Measurements from ENCODE around the gene TEX30.

TEX30 gene

DNA sequence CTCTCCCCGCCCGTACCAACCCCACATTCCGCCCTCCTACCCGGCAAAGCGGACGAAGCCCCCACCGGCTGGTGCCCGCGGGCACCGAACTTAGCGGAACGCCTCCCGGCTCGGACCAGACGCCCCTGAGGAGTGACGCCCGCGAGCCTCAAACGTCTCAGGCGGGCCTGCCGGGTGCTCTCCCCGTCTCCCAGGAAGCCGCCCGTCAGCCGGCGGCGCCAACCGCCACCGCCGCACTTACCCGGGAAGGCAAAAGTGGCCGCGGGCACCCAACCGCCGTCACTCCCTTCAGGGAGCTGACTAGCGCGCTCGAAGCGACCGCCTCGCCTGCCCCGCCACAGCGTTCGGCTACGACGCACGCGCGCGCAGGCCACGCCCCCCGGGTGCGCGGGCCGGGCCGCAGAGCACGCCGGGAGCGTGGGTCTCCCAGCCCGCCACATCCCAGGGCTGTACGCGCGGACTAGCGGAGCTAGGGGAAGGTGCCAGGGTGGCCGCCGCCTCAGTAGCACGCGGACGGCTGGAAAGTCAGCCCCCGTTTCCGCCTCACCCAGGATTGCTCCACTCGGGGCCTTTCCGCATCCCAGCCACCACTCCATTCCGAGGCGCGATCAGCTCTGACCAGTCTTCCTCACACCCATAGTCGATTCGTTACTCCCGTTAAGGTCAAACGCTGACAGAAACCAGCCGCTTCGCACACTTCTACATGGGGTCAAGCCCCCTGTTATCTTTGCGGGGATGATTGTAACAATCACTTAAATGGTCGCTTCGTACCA lies at the start of gene TEX30:
Gene TEX30 (minus strand): TSS at position 346 of the 773 bp plus-strand sequence. CDS start 3,760 bp downstream, outside the sequence.
- TF ChIP-seq CSDC2 (CRISPR knock-in tag; IDR thresholded peaks at IDR 0.05) (peak; percentile 44; the same call in 1 of the 2 replicates), SNAI2 (CRISPR knock-in tag; IDR thresholded peaks at IDR 0.05) (no peak), TCF4 (CRISPR knock-in tag; IDR thresholded peaks at IDR 0.05; ENCODE audit: borderline replicate concordance) (no peak), ZNF8 (CRISPR knock-in tag; IDR thresholded peaks at IDR 0.05) (no peak), ESRRG (CRISPR knock-in tag; IDR thresholded peaks at IDR 0.05) (no peak), ZNF70 (CRISPR knock-in tag; IDR thresholded peaks at IDR 0.05) (no peak), ZFP3 (CRISPR knock-in tag; IDR thresholded peaks at IDR 0.05) (peak; percentile 60; the same call in 1 of the 2 replicates), ZNF565 (CRISPR knock-in tag; conservative IDR thresholded peaks at IDR 0.05; ENCODE audit: low read depth) (no peak), ZC3H10 (CRISPR knock-in tag; IDR thresholded peaks at IDR 0.05) (no peak), OSR1 (CRISPR knock-in tag; IDR thresholded peaks at IDR 0.05) (no peak)
- TF ChIP-seq, protein P1, sequence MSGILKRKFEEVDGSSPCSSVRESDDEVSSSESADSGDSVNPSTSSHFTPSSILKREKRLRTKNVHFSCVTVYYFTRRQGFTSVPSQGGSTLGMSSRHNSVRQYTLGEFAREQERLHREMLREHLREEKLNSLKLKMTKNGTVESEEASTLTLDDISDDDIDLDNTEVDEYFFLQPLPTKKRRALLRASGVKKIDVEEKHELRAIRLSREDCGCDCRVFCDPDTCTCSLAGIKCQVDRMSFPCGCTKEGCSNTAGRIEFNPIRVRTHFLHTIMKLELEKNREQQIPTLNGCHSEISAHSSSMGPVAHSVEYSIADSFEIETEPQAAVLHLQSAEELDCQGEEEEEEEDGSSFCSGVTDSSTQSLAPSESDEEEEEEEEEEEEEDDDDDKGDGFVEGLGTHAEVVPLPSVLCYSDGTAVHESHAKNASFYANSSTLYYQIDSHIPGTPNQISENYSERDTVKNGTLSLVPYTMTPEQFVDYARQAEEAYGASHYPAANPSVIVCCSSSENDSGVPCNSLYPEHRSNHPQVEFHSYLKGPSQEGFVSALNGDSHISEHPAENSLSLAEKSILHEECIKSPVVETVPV (CRISPR knock-in tag; IDR thresholded peaks at IDR 0.05), result no peak
- TF ChIP-seq, protein P2, sequence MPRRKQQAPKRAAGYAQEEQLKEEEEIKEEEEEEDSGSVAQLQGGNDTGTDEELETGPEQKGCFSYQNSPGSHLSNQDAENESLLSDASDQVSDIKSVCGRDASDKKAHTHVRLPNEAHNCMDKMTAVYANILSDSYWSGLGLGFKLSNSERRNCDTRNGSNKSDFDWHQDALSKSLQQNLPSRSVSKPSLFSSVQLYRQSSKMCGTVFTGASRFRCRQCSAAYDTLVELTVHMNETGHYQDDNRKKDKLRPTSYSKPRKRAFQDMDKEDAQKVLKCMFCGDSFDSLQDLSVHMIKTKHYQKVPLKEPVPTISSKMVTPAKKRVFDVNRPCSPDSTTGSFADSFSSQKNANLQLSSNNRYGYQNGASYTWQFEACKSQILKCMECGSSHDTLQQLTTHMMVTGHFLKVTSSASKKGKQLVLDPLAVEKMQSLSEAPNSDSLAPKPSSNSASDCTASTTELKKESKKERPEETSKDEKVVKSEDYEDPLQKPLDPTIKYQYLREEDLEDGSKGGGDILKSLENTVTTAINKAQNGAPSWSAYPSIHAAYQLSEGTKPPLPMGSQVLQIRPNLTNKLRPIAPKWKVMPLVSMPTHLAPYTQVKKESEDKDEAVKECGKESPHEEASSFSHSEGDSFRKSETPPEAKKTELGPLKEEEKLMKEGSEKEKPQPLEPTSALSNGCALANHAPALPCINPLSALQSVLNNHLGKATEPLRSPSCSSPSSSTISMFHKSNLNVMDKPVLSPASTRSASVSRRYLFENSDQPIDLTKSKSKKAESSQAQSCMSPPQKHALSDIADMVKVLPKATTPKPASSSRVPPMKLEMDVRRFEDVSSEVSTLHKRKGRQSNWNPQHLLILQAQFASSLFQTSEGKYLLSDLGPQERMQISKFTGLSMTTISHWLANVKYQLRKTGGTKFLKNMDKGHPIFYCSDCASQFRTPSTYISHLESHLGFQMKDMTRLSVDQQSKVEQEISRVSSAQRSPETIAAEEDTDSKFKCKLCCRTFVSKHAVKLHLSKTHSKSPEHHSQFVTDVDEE (CRISPR knock-in tag; IDR thresholded peaks at IDR 0.05), result no peak
- ATAC-seq, result peak; percentile 98

DNA sequence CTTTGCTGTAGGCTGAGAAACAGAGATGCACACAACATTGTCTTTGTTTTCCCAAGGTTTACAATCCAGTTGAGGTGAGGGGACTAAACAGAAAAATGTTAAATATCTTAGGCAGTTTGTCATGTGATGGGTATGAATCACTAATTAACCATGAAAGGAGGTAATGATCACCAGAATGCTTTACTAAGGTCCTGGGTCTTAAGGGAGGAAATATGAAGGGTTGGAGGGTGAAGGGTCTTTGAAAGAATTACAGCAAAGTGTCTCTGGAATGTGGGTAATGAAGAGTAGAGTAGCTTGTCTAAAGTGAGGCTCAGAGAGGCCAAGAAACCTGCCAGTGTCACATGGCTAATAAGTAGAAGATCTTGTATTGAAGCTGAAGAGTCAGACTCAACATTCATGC lies 44.3 kb upstream of the TEX30 start:
- ATAC-seq, result no peak
- TF ChIP-seq, protein P2 (CRISPR knock-in tag; IDR thresholded peaks at IDR 0.05), result no peak
- peak; percentile 20; the same call in 1 of the 2 replicates for TF ChIP-seq ISL1 (CRISPR knock-in tag; IDR thresholded peaks at IDR 0.05)
- TF ChIP-seq ZNF70 (CRISPR knock-in tag; IDR thresholded peaks at IDR 0.05), result no peak
- TF ChIP-seq ARNTL (CRISPR knock-in tag; IDR thresholded peaks at IDR 0.05; ENCODE audit: borderline replicate concordance, low read depth), result no peak
- TF ChIP-seq BACH2 (CRISPR knock-in tag; IDR thresholded peaks at IDR 0.05; ENCODE audit: borderline replicate concordance), result no peak
- no peak for TF ChIP-seq ZC3H10 (CRISPR knock-in tag; IDR thresholded peaks at IDR 0.05)
- no peak for TF ChIP-seq ESRRG (CRISPR knock-in tag; IDR thresholded peaks at IDR 0.05)

DNA sequence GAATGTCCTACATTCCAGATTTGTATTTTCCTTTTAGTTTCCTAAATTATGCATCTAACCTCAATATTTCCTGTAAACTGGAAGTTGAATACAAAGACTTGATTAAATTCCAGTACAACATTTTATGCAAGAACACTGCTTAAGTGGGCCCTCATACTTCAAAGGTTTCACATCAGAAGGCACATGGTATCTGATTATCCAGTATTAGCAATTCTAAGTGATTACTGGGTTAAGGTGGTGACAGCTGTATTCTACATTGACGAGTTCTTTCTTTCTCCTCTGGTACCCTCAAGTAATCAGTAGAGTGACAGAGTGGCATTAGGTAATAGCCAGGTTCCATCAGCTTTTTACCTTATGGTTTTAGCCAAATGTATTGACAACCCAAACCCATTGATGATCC lies 43.7 kb upstream of the TEX30 start:
- ATAC-seq, result no peak

DNA sequence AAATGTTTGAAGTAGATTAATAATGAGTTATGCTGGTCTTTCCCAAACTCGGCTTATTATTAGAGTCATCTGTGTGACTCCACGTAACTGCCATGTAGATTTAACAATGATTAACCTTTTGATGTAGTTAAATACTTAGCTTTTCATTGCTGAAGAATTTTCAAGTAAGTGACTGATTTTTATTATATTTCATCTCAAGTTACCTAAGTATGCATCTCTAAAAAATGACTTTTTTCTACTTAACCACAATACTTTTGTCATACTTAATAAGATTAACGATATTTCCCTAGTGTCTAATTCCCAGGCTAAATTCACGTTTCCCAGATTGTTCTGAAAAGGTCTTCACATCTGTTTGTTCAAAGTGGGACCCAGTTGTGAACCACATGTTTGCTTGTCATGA lies 43.1 kb upstream of the TEX30 start:
- ATAC-seq, result peak; percentile 69
- TF ChIP-seq, protein P1 (CRISPR knock-in tag; IDR thresholded peaks at IDR 0.05), result no peak
- TF ChIP-seq ISL1 (CRISPR knock-in tag; IDR thresholded peaks at IDR 0.05) (peak; percentile 53; the same call in 1 of the 2 replicates), ZC3H10 (CRISPR knock-in tag; IDR thresholded peaks at IDR 0.05) (peak; percentile 71; the same call in 1 of the 2 replicates)

More for the DNA sequence above, 43.7 kb upstream of the TEX30 start:
- no peak for TF ChIP-seq ESRRG (CRISPR knock-in tag; IDR thresholded peaks at IDR 0.05)

DNA sequence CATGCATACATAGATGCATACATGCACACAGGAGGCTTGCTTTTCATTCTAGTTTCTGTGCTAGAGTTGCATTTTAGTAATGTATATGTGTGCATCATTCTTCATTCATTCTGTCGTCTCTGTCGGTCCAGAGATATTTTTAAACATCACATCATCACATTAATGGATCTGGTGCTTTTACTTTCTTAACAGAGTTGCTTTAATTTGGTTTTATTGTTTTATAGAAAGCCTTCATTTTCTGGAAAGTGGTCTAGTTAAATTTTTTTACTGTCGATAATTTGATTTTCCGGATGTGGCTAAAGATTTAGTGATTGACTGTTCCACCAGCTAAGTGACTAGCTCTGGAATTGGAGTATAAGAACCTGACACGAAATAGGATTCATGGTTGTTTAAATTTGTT lies 42.2 kb upstream of the TEX30 start:
- ATAC-seq, result no peak; the same call in 2 of the 3 replicates
- TF ChIP-seq CSDC2 (CRISPR knock-in tag; IDR thresholded peaks at IDR 0.05) (no peak), ZFP30 (CRISPR knock-in tag; IDR thresholded peaks at IDR 0.05) (no peak), ZNF8 (CRISPR knock-in tag; IDR thresholded peaks at IDR 0.05) (no peak), PPARA (CRISPR knock-in tag; IDR thresholded peaks at IDR 0.05; ENCODE audit: borderline replicate concordance) (no peak), OSR1 (CRISPR knock-in tag; IDR thresholded peaks at IDR 0.05) (no peak), ARNTL (CRISPR knock-in tag; IDR thresholded peaks at IDR 0.05; ENCODE audit: borderline replicate concordance, low read depth) (no peak), ZFP3 (CRISPR knock-in tag; IDR thresholded peaks at IDR 0.05) (peak; percentile 57; the same call in 1 of the 2 replicates), RARB (CRISPR knock-in tag; IDR thresholded peaks at IDR 0.05) (no peak), GLIS3 (CRISPR knock-in tag; IDR thresholded peaks at IDR 0.05) (no peak), SNAI2 (CRISPR knock-in tag; IDR thresholded peaks at IDR 0.05) (no peak), ISL1 (CRISPR knock-in tag; IDR thresholded peaks at IDR 0.05) (peak; percentile 90), ESRRG (CRISPR knock-in tag; IDR thresholded peaks at IDR 0.05) (no peak)
- TF ChIP-seq, protein P1 (CRISPR knock-in tag; IDR thresholded peaks at IDR 0.05), result no peak
- TF ChIP-seq, protein P3, sequence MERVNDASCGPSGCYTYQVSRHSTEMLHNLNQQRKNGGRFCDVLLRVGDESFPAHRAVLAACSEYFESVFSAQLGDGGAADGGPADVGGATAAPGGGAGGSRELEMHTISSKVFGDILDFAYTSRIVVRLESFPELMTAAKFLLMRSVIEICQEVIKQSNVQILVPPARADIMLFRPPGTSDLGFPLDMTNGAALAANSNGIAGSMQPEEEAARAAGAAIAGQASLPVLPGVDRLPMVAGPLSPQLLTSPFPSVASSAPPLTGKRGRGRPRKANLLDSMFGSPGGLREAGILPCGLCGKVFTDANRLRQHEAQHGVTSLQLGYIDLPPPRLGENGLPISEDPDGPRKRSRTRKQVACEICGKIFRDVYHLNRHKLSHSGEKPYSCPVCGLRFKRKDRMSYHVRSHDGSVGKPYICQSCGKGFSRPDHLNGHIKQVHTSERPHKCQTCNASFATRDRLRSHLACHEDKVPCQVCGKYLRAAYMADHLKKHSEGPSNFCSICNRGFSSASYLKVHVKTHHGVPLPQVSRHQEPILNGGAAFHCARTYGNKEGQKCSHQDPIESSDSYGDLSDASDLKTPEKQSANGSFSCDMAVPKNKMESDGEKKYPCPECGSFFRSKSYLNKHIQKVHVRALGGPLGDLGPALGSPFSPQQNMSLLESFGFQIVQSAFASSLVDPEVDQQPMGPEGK (CRISPR knock-in tag; IDR thresholded peaks at IDR 0.05; ENCODE audit: borderline replicate concordance), result no peak
